ENCODE results near the gene ZNF579. TPM values are rescaled to one million over a fixed set of nuclear protein-coding genes. Genes with fewer than 3 reads are reported as not detected.

The ZNF579 gene
- total and polyA plus RNA-seq, 2 donors (not counting 3 experiments of a cell fraction or from before 2014, with no cell fraction given), result 11.6 to 15.7 TPM

GRCh38 chr19:55536951-55537740 is 43.5 kb downstream of the ZNF579 start, which contains the start of gene SBK2:
Gene SBK2 (minus strand): TSS chr19:55537133. CDS start chr19:55536294, 839 bp downstream.
- no peak within 1 kb of the TSS for H3K4me2 ChIP-seq (ENCODE audit: insufficient read depth, low read length)
- H3K9me3 ChIP-seq (replicated peaks; ENCODE audit: control insufficient read depth, insufficient read depth, low read length), result no peaks in the 10 kb centered on the region
- dilution Hi-C loops (cut with MboI; ENCODE audit: extremely low pct_ligation_motif_present, low sequenced_read_pairs), result no loop called here
- no peaks in the 10 kb centered on the region for H3K36me3 ChIP-seq (ENCODE audit: control insufficient read depth in 2 of 2, extremely low read depth in 1 of 2, insufficient read depth in 2 of 2, low read length in 2 of 2)
- no peaks in the 10 kb centered on the region for H3K4me1 ChIP-seq (ENCODE audit: control insufficient read depth, extremely low read depth, insufficient read depth, low read length)
- H3K27me3 ChIP-seq (ENCODE audit: control insufficient read depth in 2 of 2, insufficient read depth in 2 of 2, low read length in 2 of 2), result no peaks in the 10 kb centered on the region
- intact Hi-C loops (cut with micrococcal nuclease), result loop anchor here (1.0 kb wide), 1 partner anchor 20 kb away; no protein-coding TSS in a partner anchor
- no peaks in the 10 kb centered on the region for H4K20me1 ChIP-seq (replicated peaks; ENCODE audit: control insufficient read depth, extremely low read depth, insufficient read depth, low read length)
- no peak within 1 kb of the TSS for H3K27ac ChIP-seq (ENCODE audit: insufficient read depth, low read depth, low read length)
- no TSS peak for BruUV-seq (replicated peaks)
- ChIA-PET POLR2A (no interaction called here), CTCF (no interaction called here)
- no peaks in the 10 kb centered on the region for H3K9me1 ChIP-seq (replicated peaks; ENCODE audit: control insufficient read depth, extremely low read depth, insufficient read depth, low read length)
- H3K9ac ChIP-seq (replicated peaks; ENCODE audit: extremely low read depth, insufficient read depth, low read length), result no peak within 1 kb of the TSS
- no peak for DNase-seq (ENCODE audit: low read depth, low spot score)
- no peak for FAIRE-seq
- TF ChIP-seq MYC (IDR thresholded peaks at IDR 0.05; ENCODE audit: low read depth, low read length), result no peak
- TF ChIP-seq, protein P1, sequence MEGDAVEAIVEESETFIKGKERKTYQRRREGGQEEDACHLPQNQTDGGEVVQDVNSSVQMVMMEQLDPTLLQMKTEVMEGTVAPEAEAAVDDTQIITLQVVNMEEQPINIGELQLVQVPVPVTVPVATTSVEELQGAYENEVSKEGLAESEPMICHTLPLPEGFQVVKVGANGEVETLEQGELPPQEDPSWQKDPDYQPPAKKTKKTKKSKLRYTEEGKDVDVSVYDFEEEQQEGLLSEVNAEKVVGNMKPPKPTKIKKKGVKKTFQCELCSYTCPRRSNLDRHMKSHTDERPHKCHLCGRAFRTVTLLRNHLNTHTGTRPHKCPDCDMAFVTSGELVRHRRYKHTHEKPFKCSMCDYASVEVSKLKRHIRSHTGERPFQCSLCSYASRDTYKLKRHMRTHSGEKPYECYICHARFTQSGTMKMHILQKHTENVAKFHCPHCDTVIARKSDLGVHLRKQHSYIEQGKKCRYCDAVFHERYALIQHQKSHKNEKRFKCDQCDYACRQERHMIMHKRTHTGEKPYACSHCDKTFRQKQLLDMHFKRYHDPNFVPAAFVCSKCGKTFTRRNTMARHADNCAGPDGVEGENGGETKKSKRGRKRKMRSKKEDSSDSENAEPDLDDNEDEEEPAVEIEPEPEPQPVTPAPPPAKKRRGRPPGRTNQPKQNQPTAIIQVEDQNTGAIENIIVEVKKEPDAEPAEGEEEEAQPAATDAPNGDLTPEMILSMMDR (IDR thresholded peaks at IDR 0.05; ENCODE audit: extremely low read depth in 1 of 2, insufficient read depth in 1 of 2, low read depth in 1 of 2, low read length in 2 of 2), result peak in 1 of 2 donors; percentile 43
- TF ChIP-seq JUN (IDR thresholded peaks at IDR 0.05; ENCODE audit: borderline replicate concordance, insufficient read depth, insufficient read length, low read depth), result no peak
- TF ChIP-seq POLR2AphosphoS5 (IDR thresholded peaks at IDR 0.05; ENCODE audit: insufficient read depth, low read depth, low read length), result no peak
- H3K4me3 ChIP-seq (replicated peaks in 1 of 3; ENCODE audit: insufficient read depth in 1 of 3, low read depth in 1 of 3, low read length in 3 of 3), result no peak within 1 kb of the TSS
- H2AFZ ChIP-seq (ENCODE audit: low read depth, low read length), result no peak within 1 kb of the TSS
- no peaks in the 10 kb centered on the region for H3K79me2 ChIP-seq (ENCODE audit: control insufficient read depth, insufficient read depth, low read length)

DNA sequence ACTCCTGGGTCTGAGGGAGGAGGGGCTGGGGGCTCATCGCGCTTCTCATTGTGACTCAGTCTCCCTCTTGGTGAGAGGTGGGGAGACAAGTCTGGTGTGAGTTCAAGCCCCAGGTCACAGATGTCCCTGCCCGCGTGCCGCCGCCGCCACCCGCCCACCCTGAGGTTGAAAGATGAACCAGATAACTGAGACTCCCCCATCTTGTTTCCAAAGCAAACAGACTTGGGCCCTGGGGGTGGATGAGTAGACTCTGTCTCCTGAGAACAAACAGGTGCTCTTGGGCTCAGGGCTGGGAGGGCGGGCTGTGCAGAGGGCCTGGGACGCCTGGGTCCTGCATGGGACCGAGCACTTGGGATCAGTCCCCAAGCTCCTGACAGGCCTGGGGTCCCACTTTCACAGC is 44.3 kb downstream of the ZNF579 start:
- no TSS peak for BruUV-seq (replicated peaks)
- Histone ChIP-seq H3K79me2 (ENCODE audit: control insufficient read depth, insufficient read depth, low read length) (no peaks in the 10 kb centered on the region), H3K4me2 (ENCODE audit: insufficient read depth, low read length) (no peak overlapping the region), H3K4me3 (replicated peaks in 1 of 3; ENCODE audit: insufficient read depth in 1 of 3, low read depth in 1 of 3, low read length in 3 of 3) (no peak overlapping the region), H3K27me3 (ENCODE audit: control insufficient read depth in 2 of 2, insufficient read depth in 2 of 2, low read length in 2 of 2) (no peaks in the 10 kb centered on the region), H3K9ac (replicated peaks; ENCODE audit: extremely low read depth, insufficient read depth, low read length) (no peak overlapping the region), H3K27ac (ENCODE audit: insufficient read depth, low read depth, low read length) (no peak overlapping the region), H3K9me1 (replicated peaks; ENCODE audit: control insufficient read depth, extremely low read depth, insufficient read depth, low read length) (no peaks in the 10 kb centered on the region), H3K36me3 (ENCODE audit: control insufficient read depth in 2 of 2, extremely low read depth in 1 of 2, insufficient read depth in 2 of 2, low read length in 2 of 2) (no peaks in the 10 kb centered on the region), H2AFZ (ENCODE audit: low read depth, low read length) (no peak overlapping the region), H4K20me1 (replicated peaks; ENCODE audit: control insufficient read depth, extremely low read depth, insufficient read depth, low read length) (no peaks in the 10 kb centered on the region), H3K4me1 (ENCODE audit: control insufficient read depth, extremely low read depth, insufficient read depth, low read length) (no peaks in the 10 kb centered on the region), H3K9me3 (replicated peaks; ENCODE audit: control insufficient read depth, insufficient read depth, low read length) (no peaks in the 10 kb centered on the region)
- no peak for FAIRE-seq
- DNase-seq (ENCODE audit: low read depth, low spot score), result no peak
- dilution Hi-C loops (cut with MboI; ENCODE audit: extremely low pct_ligation_motif_present, low sequenced_read_pairs), result no loop called here
- intact Hi-C loops (cut with micrococcal nuclease), result no loop called here
- POLR2A ChIA-PET, result no interaction called here
- CTCF ChIA-PET, result interaction anchor here (1.6 kb wide), 1 partner anchor 70 kb away, joined by 7 read pairs; the partner anchor contains the start of gene ZNF865
- TF ChIP-seq POLR2AphosphoS5 (IDR thresholded peaks at IDR 0.05; ENCODE audit: insufficient read depth, low read depth, low read length) (no peak), POLR2A (IDR thresholded peaks at IDR 0.05; ENCODE audit: low read depth, low read length) (no peak), MYC (IDR thresholded peaks at IDR 0.05; ENCODE audit: low read depth, low read length) (no peak), EZH2 (IDR thresholded peaks at IDR 0.05; ENCODE audit: borderline replicate concordance, low read depth, low read length, severe bottlenecking) (no peak), JUN (IDR thresholded peaks at IDR 0.05; ENCODE audit: borderline replicate concordance, insufficient read depth, insufficient read length, low read depth) (no peak), GATA2 (IDR thresholded peaks at IDR 0.05; ENCODE audit: insufficient read depth, insufficient read length, low read depth, low read length) (no peak), FOS (IDR thresholded peaks at IDR 0.05; ENCODE audit: borderline replicate concordance, insufficient read depth, low read length) (no peak)
- TF ChIP-seq, protein P1 (IDR thresholded peaks at IDR 0.05; ENCODE audit: extremely low read depth in 1 of 2, insufficient read depth in 1 of 2, low read depth in 1 of 2, low read length in 2 of 2), result no peak
- TF ChIP-seq, protein P2, sequence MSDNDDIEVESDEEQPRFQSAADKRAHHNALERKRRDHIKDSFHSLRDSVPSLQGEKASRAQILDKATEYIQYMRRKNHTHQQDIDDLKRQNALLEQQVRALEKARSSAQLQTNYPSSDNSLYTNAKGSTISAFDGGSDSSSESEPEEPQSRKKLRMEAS (IDR thresholded peaks at IDR 0.05; ENCODE audit: insufficient read depth, insufficient read length), result no peak
